Activated CD8-positive, alpha-beta memory T cell treated with anti-CD3 and anti-CD28 coated beads for 48 hours (primary cell): ENCODE data around the gene EDEM1.
"Not testable (repeated sequence)": the region's sequence is repeated elsewhere in the genome, so short reads cannot be mapped to it uniquely, and the experiment has no call there.

Experiments
- DNase-seq, 3 experiments: peaks; one replicate each; pipeline ENCODE4 v3.0.0-alpha.2; 2020; ENCODE audit warnings: low read depth in 2 of 3, low spot score in 2 of 3

EDEM1 gene

GRCh38 chr3:5172018-5172417, 15.5 kb upstream of the EDEM1 start:
- DNase-seq: no peak

DNA sequence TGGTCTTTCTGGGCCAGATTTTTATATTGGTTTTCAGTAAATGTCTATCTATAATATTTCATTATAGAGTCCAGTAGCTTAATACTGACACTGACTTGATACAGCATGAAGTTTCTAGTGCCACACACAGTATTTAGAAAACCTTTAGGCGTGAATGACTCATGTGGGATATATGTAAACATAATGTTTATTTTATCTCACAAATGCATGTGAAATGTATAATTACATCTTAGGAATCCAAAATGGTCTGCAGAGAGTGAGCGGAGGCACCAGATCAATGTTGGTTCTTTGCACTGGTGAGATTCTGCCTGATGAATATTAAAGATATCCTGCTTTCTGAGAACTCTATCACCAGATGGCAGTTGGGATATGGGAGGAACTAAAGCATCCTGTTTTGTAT, 8.5 kb upstream of the EDEM1 start:
- not testable (repeated sequence) for DNase-seq

DNA sequence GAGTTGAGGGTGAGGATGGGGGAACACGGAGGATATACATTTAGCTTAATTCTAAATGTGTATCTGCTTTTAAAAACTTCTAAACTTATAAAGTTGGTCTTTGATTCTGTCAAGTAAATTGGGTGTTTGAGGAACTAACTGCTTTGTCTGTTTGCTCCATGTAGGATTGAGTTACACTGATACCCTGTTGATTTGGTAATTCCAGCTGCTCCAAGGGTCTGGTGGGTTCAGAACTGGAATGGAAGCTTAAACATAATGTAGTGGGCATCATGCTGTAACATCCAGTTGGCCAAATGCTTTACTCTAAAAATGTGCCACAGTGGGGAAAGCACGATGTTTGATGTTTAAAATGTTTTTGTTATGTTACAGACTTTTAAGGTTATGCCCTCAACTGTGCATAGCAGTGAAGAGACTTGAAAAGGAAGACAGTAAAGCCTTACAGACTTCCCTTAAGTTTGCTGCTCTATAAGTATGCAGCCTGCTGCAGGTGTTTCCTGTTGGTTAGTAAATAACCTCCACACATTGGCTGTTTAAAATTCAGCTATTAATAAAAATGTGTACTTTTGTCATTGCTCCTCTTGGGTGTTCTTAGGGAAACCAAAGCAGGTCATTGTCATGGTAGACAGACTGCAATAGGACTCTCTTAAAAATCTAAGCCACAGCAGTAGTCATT, 5.9 kb upstream of the EDEM1 start:
- DNase-seq: no peak

DNA sequence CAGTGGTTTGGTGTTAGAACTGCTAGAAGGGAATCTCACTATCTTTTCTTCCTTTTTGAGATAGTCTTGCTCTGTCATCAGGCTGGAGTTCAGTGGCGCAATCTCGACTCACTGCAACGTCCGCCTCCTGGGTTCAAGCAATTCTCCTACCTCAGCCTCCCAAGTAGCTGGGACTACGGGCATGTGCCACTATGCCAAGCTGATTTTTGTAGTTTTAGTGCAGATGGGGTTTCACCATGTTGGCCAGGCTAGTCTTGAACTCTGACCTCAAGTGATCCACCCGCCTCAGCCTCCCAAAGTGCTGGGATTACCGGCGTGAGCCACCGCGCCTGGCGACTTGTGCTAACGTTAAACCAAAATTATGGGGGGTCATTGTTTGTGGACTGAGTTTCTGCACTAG, 3.8 kb upstream of the EDEM1 start:
- DNase-seq: not testable (repeated sequence)

GRCh38 chr3:5184499-5184898, 3.0 kb upstream of the EDEM1 start:
- no peak for DNase-seq

- no peak for DNase-seq
These were observed 2.3 kb upstream of the EDEM1 start for GRCh38 chr3:5185093-5185673.

- no peak for DNase-seq
These were observed 1.2 kb upstream of the EDEM1 start for GRCh38 chr3:5186089-5186857.

- no peak for DNase-seq
These were observed 700 bp upstream of the EDEM1 start for GRCh38 chr3:5186858-5187155.

DNA sequence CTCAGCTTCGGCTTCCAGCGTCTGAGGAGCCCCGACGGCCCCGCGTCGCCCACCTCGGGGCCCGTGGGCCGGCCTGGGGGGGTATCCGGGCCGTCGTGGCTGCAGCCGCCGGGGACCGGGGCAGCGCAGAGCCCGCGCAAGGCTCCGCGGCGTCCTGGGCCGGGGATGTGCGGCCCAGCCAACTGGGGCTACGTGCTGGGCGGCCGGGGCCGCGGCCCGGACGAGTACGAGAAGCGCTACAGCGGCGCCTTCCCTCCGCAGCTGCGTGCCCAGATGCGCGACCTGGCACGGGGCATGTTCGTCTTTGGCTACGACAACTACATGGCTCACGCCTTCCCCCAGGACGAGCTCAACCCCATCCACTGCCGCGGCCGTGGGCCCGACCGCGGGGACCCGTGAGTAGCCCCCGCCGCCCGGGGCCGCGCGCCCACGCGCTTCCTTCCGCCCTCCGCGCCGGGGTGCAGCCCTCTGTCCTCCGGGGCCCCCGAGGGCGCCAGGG, 462 bp downstream of the EDEM1 start:
- peak in 1 of 3 experiments; percentile 51 for DNase-seq

DNA sequence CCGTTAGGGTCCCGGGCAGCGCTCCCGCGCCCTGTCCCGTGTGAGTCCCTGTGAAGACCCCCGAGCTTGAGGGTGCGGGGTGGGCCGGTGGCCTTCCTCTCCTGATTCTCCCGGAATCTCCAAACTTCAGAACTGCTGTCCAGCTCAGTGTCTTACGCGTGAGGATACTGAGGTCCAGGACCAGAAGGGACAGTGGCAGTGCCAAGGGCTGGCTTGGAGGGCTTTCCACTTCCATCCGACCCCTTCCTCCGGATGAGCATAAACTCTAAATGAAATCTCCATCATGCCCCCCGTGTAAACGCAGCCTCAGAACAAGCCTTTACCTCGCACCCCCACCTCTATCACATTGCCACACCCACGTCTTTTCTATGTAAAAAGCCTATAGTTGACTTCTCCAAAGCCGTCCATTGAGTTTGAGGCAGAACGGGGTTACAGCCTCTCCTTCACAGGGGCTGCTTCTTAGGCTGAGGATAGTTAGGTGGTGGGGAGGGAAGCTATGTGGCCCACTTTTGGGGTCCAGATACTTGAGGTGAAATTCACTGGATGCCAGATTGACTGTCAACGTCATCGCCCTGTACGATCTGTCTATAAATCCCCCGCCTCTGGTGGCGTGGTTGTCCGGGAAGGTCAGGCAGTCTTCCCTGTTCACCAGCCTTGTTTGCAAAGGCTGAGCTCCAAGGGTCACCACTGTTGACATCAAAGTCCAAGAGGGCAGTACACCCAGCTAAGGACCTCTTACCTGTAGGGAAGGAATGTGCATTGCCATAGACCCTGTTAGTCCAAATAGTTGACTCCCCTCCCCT, 1.1 kb downstream of the EDEM1 start:
- no peak for DNase-seq

DNA sequence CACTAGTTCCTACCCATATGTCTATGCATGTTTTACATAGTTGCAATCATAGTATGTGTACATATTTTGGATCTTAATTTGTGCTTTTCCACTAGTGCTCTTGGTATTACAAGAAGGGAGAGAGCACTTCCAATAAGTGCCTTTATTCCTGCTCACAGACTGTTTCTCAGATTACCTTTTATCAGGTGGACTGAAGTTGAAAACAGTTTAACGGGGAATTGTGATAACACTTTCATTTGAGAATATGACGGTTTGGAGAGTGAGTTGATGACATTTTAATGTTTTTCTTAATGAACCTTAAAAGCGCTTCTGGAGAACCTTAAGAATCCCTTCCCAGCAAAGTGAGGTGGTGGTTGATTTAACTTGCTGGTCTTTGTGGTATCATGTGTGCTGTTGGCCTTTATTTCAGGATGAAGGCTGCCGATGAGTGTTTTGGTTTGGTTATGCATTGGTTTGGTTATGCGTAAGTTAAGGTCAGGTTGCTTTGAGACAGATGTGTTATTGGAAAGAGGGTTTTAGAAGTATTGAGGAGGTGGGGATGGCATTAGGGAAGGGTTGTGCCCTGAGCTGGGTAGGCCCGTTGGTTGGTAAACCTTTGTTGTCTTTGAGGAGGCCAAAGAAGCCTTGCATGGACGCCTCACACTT, 2.8 kb downstream of the EDEM1 start:
- no peak for DNase-seq

DNA sequence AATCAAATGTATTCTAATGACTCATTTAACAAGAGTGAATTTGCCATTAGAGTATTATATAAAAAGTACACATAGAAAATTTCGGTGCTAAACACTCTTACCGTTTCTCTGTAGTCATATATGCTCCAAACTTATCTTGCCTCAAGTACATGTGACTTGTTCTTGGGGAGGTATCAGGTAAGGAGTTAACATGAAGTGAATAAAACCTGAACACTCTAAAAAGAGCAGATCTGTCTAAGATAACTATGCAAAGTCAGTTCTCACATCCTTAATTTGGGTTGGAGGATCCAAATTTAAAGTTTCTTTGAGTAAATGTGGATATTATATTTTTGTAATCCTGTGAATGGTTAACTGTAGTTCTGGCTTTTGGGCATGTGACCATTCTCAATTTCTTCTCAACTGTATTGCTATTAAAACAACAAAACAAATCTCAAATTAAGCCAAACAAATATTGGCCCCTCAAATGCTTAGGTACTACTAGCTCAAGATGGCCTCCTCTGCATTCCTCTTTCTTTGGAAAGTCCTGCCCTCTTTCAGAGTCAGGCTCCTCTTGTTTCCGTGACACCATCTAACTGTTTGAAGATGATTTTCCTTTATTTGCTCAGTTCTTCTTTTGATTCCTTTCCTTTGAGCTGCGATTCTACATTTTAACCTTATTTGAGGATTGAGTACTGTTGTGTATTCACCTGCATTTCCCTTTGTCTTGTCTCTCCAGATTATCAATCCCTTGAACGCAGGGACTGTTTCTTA, 4.2 kb downstream of the EDEM1 start:
- DNase-seq: no peak

DNA sequence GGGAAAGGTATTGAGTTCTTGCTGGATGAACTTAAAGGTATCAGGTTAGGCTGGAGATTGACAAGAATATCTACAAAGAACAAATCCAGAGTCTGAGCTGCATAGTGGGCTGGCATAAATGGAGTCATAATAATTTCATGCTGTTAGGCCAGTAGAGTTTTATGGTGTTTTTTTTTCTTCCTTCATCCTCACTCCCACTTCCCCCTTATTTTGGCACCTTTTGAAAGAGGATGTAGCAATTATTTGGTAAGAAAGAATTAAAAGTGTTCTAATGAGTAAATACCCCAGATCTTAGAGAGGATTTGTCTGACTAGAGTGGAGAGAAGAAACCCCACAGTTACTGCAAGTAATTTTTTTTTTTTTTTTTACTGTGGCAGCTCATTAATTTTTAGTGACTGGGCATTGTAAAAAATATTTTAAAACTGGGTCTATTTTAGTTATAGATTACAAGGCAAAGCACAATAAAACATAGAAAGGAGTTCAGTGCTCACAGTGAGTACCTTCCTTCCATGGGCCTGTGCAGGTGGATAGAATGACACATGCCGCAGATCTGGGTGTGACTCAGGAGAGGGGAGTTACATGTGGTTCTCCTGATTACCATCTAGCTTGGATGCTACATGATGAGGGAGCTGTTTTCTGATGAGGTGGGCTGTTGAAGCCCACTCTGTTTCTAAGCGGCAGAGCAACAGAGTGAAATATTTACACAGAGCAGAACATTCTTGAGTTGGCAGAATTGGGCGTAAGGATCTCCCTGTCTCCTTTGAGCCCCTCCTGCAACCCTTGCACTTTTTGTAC, 5.3 kb downstream of the EDEM1 start:
- DNase-seq: no peak

DNA sequence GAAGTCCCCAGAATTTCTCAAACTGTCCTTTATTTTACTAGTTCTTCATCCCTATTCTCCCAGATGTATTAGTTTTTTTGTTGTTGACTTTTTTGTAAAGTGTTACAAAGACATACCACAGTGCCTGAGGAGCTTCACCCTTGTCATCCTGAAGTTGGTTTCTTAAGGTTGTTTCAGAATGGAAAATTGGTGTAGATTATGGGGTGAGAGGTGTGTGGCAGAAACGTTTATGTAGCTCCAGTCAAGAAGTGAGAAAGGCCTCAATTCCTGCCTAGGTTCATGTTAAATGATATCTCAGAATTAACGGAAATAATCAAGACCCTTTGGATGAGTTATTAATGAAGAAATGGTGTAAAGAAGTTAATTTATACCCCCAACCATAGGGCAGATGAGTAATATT, 6.8 kb downstream of the EDEM1 start:
- no peak for DNase-seq

DNA sequence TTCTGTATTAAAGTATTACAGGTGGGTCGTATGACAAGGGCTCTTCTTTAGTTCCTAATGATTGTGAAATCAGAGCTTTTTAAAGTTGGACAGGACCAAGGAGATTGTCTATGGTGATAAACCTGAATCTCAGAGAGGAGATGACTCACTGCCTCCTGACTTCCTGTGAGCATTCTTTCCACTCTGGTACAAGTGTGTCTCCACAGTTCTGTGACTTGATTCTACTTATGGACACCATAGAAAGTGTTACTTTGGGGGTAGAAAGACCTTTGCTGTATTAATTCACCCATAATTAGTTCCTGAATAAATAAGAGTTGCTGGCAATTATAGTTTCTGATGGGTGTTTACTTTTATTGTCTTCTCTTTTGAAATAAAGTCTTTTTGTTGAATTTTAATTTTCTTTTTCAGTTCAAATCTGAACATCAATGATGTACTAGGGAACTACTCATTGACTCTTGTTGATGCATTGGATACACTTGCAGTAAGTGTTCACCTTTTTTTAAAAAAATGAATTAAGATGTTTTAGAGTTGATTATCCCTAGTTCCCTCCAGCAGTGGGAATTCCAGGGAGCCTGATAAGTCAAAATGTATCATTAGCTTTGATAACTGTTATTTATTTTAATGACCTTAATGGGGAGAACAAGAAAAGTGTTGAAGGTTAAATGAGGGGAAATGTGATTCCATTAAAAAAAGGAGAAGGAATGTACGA, 7.4 kb downstream of the EDEM1 start:
- no peak for DNase-seq

GRCh38 chr3:5195605-5196004, 8.1 kb downstream of the EDEM1 start:
- no peak for DNase-seq

DNA sequence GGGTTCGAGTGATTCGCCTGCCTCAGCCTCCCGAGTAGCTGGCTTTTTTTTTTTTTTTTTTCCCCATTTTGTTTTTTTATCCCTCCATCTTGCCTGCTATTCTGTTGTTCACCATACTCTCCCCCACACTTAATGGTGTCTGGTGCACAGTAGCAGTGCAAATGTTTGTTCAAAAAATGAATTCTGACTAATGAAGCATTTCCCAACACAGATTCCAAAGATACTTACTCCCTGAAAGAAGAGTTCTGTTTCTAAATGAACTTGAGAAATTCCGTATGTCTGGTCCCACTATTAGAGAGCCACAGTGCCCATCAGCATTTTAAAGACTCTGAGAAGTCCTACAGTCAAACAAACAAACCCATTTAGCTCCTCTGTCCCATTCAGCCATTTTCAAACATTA, 9.5 kb downstream of the EDEM1 start:
- DNase-seq: no peak

DNA sequence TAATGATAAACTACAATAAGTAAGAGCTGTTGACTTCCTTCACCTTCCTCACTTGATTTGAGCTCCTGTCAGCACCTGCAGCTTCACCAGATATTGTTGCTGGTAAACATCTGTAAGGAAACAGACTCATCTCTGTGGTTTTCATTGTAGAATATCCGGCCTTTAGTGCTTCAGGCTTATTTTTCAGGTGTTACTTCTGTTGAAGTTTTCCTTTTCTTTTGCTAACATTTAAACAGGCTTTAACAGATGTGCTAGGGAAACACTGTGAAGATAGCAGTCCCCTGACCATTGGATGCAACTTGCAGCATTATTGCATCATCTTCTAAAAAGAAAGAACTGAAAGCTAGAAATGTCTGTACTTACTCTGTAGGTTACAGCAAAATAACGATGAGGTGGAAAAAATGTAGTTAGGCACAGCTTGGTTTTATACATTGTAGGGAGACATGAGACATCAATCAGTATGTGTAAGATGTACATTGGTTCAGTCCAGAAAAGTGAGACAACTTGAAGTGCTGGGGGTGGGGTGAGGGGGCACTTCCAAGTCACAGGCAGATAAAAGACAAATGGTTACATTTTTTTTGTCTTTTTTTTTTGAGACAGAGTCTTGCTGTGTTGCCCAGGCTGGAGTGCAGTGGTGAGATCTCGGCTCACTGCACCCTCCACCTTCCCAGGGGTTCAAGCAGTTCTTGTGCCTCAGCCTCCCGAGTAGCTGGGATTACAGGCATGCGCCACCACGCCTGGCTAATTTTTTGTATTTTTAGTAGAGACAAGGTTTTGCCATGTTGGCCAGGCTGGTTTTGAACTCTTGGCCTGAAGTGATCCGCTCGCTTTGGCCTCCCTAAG, 10.2 kb downstream of the EDEM1 start:
- no peak for DNase-seq
